Measurements from ENCODE around the gene KCNE1.
"Not testable (repeated sequence)": the region's sequence is repeated elsewhere in the genome, so short reads cannot be mapped to it uniquely, and the experiment has no call there.

GRCh38 chr21:34400522-34400921 is 111.5 kb downstream of the KCNE1 start:
- not testable (repeated sequence) for TF ChIP-seq CTCF, POLR2A, POLR2AphosphoS5, EP300 (IDR thresholded peaks at IDR 0.05)
